ENCODE results near the gene KIFAP3.
"Not testable (repeated sequence)": the region's sequence is repeated elsewhere in the genome, so short reads cannot be mapped to it uniquely, and the experiment has no call there.

The KIFAP3 gene

DNA sequence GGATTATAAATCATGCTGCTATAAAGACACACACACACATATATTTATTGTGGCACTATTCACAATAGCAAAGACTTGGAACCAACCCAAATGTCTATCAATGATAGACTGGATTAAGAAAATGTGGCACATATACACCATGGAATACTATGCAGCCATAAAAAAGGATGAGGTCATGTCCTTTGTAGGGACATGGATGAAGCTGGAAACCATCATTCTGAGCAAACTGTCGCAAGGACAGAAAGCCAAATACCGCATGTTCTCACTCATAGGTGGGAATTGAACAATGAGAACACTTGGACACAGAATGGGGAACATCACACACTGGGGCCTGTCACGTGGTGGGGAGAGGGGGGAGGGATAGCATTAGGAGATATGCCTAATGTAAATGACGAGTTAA is 12.8 kb downstream of the KIFAP3 start:
- DNase-seq: not testable (repeated sequence)

DNA sequence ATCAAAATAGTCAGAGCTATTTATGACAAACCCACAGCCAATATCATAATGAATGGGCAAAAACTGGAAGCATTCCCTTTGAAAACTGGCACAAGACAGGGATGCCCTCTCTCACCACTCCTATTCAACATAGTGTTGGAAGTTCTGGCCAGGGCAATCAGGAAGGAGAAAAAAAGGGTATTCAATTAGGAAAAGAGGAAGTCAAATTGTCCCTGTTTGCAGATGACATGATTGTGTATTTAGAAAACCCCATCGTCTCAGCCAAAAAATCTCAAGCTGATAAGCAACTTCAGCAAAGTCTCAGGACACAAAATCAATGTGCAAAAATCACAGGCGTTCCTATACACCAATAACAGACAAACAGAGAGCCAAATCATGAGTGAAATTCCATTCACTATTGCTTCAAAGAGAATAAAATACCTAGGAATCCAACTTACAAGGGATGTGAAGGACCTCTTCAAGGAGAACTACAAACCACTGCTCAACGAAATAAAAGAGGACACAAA is 14.4 kb downstream of the KIFAP3 start:
- not testable (repeated sequence) for DNase-seq

DNA sequence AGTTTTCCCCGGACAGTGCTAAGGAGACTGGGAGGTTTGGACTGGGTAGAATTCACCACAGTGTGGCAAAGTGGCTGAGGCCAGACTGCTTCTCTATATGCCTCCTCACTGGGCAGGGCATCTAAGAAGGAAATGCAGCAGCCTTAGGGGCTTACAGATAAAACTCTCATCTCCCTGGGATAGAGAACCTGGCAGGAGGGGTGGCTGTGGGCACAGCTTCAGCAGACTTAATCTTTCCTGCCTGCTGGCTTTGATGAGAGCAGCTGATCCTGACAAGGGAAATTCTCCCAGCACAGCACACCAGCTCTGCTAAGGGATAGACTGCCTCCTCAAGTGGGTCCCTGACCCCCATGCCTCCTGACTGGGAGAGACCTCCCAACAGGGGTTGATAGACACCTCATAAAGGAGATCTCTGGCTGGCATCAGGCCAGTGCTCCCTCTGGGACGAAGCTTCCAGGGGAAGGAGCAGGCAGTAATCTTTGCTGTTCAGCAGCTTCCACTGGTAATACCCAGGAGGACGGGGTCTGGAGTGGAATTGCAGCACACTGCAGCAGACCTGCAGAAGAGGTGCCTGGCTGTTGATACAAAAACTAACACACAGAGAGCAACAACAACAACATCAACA is 25.2 kb downstream of the KIFAP3 start:
- peak; percentile 83 for DNase-seq

DNA sequence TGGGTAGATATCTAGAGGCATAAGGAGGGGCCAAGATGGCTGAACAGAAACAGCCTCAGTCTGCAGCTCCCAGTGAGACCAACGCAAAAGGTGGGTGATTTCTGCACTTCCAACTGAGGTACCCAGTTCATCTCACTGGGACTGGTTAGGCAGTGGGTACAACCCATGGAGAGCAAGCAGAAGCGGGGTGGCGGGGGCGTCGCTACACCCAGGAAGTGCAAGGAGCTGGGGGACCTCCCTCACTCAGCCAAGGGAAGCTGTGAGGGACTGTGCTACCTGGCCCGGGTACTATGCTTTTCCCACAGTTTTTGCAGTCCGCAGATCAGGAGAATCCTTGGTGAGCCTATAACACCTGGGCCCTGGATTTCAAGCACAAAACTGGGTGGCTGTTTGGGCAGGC is 26.0 kb downstream of the KIFAP3 start:
- DNase-seq: no peak

DNA sequence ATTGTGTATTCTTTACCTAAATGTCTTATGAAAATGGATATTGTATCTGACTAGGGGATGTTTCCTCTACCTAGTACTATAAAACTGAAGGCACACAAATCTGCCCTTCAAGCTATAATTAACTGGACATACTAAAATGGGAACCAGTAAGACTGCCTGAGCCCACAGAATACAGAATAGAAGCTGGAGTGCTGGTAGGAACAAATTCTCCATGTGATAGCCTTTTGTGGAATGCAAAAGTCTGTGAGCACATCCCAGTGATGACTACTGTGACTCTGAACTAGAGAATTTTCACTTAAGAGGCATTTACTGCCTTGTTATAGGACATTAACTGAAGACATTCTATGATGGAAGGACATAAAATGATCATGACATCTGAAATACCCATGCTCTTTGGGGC is 30.3 kb downstream of the KIFAP3 start:
- DNase-seq: no peak

DNA sequence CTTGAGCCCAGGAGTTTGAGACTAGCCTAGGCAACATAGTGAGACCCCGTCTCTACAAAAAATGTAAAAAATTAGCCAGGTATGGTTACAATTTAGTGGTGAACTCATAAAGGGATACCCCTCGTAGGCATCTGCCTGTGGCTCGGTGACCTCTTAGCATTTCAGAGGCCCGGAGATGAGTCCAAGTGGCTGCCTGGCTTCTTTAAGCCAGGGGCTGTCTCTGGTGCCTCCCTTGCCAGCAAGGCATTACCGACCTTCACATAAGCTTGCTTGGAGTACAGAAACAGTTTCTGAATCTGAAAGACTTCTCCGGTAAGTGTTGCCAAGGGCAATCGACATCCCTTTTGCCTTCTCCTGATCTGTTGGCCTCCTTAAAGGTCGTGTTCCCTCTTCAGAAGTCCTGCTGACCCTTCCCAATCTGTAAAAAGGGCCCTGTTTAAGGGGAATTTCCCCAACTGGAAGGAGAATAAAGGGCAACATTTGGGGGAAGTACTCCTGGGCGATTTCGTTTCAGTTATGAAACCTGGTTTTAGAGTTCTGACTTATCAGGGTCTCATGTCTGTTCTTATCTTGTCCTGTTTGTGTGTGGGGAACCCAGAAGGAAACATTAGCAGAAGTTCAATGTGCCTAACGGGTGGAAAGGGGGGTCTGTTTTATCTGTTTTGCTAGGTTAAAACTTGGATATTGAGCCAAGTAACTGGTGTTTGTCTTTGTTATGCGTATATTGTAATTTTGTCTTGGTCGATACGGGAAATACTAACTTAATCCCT is 32.9 kb downstream of the KIFAP3 start:
- peak; percentile 89 for DNase-seq

DNA sequence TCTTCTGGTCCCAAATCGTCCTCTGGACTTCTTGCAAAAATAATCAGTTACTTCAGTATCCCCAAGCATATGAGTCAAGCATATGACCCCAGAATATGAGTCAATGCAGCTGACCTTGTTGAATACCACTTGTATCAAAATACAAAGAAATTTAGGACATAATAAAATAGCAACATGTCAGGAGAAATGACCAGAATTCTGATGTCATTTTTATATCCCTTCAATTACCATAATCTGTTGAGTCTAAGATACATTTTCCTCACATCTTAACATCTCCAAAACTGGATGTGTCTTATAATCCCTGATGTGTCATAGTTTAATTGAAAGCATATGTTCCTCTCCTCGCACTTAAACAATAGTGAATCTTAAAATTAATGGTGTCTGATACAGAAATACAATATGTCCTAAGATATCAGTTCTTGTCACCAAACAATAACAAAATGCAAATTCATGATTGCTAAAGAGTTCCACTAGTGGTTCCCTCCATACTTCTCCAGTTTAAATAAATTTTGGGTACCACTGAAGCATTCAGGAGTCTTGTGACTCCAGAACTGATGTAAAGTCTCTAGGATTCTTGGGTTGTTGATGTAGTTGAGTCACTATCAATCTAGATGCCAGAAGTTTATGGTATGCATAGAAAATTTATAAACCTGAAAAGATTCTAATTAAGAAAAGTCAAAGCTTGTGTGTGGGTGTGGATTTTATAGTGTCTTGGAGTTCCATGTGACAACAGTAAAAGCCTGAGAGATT is 41.8 kb downstream of the KIFAP3 start:
- DNase-seq: no peak

DNA sequence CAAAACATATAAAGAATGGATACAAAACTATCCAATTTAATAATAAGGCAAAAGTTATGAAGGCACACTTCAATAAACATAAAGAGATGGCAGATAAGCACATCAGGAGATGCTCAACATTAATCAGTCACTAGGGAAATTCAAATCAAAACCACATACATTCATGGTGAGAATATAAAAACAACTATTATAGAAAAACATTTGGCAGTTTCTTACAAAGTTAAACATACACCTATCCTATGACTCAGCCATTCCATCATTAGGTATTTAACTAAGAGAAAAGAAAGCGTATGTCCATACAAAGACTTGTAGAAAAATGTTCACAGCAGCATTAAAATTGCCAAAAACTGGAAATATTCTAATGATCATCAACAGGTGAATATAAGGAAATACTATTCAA is 44.3 kb downstream of the KIFAP3 start:
- no peak for DNase-seq

DNA sequence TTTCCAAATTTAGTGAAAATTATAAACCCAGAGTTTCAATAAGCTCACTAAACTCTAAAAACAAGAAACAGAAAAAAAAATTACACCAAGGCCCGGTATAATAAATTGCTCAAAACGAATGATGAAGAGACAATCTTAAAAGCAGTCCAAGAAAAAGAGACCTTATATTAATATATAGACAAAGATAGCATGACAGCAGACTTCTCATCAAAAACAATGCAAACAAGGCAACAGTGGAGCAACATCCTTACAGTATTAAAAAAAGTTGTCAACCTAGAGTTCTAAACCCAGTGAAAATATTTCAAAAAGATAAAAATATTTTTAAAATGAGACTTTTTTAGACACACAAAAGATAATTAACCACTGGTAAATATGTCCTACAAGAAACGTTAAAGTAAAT is 46.7 kb downstream of the KIFAP3 start:
- DNase-seq: peak; percentile 21

DNA sequence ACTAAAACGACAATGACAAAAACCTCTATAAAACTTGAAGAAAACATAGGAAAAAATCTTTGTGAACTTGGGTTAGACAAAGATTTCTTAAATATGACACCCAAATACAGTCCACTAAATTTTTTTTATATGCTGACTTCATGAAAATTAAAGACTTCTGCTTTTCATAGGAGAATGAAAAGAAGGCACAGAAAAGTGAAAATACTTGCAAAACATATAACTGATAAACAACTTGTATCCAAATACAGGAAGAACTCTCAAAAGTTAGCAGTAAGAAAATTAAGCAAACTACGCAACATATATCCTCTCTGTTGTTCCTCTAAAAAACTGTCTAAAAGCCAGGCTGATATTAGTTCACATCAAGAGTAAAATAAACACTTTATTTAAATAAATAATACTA is 53.6 kb downstream of the KIFAP3 start:
- no peak for DNase-seq

DNA sequence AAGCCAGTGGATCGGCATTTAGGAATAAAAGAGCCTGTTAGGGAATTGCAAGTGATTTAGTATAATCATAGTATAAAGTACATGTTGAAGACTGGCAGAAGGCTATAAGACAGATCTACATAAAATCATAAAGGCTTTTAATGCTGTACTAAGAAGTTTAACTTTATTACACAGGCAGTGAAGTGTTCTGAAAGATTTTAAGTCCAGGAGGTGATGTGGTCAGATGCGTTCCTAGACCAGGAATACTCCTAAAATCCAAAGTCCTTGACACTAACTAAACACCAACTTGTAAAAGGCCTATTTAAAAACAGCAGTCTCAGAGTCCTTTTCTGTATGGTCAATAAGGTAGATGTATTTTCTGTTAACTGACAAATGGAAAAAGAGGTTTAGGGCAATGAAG is 57.0 kb downstream of the KIFAP3 start:
- no peak for DNase-seq

DNA sequence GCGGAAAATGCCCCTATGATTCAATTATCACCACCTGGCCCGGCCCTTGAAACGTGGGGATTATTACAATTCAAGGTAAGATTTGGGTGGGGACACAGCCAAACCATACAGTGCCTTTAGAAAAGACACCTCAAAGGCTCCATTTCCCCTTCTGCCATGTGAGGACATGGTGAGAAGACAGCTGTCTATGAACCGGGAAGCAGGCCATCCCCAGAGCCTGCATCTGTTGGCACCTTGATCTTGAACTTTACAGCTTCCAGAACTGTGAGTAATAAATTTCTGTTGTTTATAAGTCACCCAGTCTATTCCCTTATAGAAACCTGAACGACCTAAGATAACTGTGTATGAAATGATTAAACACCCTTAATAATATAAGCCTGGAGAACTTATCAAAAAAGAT is 61.6 kb downstream of the KIFAP3 start:
- DNase-seq: no peak

DNA sequence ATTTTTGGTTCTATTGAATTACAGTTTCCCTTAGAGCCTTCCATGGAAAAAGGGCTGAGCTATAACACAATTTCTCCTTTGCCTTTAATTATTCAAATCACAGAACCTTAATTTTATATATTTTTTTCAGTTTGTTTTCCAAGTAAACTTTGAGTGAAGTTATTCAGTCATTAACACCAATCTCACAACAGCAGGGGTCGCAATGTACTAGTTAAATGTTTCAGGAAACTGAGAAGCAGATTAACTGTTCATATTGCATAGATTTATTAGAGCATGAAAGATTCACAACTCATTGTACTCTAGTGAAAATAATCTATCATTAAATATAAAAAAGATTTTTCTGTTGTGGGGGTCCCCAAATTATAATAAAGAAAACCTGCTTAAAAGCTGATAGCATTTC is 64.1 kb downstream of the KIFAP3 start:
- DNase-seq: peak; percentile 83

DNA sequence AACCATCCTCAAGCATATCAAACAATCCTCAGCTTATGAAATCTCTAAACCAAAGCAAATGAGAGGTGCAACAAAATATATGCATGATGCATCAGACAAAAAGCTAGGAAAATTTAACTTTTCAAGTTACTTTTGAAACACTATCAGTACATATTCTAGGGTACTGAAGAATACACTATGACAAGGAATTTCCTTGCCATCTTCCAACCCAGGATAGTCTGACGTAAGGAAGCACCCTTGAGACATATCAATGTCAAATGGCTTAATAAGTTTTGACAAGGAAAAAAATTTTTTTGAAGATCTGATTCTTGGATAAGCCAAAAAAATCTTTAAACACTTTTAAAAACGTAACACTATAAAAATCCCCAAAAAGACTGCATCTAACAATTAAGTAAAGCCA is 64.9 kb downstream of the KIFAP3 start:
- DNase-seq: no peak

DNA sequence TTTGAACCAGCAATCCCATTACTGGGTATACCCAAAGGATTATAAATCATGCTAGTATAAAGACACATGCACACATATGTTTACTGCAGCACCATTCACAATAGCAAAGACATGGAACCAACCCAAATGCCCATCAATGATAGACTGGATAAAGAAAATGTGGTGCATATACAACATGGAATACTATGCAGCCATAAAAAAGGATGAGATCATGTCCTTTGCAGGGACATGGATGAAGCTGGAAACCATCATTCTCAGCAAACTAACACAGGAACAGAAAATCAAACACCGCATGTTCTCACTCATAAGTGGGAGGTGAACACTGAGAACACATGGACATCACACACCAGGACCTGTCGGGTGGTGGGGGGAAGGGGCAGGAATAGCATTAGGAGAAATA is 65.8 kb downstream of the KIFAP3 start:
- DNase-seq: not testable (repeated sequence)

DNA sequence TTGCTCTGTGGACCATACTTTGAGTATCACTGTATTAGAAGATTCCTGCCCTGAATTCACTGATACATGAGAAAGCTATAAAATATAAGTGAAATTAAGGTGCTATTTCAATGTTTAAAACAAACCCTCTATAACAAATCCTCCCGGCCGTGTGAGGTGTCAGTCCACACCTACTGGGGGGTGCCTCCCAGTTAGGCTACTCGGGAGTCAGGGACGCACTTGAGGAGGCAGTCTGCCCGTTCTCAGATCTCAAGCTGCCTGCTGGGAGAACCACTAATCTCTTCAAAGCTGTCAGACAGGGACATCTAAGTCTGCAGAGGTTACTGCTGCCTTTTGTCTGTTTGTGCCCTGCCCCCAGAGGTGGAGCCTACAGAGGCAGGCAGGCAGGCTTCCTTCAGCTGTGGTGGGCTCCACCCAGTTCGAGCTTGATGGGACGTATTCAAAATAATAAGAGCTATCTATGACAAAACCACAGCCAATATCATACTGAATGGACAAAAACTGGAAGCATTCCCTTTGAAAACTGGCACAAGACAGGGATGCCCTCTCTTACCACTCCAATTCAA is 71.1 kb downstream of the KIFAP3 start:
- peak; percentile 45 for DNase-seq

DNA sequence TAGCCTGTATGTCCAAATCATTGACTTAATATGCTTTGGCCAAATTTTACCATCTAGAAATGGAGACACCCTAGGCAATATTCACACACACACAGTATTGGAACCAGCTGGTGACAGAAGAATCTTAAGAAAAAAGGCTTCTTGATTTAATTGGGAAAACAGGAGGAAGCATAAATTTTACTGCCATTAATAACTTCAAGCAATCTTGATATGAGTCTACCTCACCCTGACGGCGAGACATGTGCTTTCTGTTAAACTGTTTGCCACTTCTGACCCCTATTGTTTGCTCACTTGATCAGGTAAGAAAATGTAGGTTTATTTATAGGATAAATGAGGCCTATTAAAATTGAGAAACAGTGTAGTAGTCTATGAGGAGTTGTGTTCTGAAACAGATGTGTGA is 73.2 kb downstream of the KIFAP3 start:
- no peak for DNase-seq

DNA sequence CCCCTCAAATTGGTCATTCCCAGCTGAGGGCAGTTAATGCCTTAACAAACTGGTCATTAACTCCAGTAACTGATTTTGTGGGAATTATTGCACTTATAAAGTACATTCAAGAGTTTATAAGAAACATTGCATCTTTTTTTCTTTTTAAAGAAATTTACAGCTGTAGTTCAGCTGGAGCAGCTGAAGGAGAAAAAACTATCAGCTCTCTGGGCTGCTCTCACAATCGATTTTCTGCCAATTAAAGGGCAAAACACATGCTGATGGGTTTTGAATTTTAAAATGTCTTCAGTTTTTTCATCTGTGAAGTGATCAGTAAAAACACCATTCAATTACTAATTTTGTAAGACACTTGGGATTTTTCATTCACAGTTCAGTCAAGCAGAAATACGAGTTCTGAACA is 74.7 kb downstream of the KIFAP3 start:
- DNase-seq: no peak

DNA sequence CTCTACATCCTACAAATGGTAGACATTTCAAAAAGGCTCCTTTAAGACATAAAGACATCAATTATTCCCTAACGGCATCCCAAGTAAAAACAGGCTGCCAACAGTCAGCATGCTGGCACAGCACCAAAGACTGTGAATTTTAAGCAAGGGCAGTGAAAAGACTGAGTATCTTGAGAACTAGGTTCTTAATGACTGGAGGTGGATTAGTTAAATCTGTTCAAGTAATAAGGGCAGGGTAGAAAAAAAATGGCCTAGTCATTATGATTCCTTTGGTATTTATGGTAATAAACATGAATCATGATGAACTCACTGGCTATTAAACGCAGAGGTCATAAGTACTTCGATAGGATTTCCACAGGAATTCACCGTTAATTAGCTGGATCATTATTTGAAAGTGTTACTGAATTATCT is 75.2 kb downstream of the KIFAP3 start:
- no peak for DNase-seq

DNA sequence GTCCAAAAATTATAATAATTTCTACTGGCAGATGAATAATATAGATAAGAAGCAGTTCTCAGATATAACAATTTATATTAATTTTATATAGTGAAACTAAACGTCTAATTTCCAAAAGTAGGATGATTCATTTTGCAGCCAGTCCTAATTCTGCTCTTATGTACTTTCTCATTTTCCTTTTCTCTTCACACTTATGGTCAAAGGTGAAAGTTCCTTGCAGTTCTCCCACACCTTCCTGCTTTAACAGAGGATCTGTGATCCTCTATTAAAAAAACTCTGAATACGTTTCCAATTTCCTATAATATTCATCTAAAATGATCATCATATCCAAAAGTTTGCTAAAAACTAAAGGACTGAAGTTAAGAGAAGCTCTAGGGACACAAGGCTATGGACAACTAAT is 78.5 kb downstream of the KIFAP3 start:
- DNase-seq: no peak

DNA sequence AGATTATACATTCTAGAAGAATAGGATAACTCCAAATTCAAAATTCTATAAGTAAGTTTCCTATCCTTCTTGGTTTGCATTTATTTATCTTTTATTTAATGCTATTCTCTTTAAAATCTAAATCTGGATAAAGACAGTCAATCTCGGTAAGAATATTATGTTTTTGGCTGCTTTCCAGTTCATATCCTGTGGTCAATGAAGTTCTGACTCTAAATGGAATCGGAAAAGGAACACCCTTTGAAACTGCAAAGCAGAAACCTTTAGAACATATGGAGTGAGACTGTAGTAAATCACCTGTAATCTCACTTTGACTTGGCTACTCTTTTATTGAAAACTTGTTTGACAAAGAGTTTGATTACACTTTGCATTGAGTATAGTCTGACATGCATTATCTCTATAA is 85.2 kb downstream of the KIFAP3 start:
- DNase-seq: no peak

DNA sequence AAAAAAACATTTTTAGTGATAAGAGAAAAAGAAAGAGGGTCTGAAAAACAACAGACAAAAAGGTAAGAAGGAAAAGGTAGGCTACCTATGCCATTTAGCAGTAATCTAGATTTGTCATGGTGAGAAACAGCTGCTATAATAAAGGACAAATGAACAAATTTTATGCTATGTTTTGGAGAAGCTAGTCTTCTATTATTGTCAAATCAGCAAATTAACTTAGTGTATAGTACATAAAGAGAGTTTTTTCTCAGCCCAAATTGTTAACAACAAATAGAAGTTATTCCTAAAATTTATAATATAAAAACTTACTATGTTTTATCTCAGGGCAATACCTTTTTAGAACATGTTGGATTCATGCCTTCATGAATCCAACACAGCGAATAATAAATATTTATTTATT is 88.7 kb downstream of the KIFAP3 start:
- no peak for DNase-seq

DNA sequence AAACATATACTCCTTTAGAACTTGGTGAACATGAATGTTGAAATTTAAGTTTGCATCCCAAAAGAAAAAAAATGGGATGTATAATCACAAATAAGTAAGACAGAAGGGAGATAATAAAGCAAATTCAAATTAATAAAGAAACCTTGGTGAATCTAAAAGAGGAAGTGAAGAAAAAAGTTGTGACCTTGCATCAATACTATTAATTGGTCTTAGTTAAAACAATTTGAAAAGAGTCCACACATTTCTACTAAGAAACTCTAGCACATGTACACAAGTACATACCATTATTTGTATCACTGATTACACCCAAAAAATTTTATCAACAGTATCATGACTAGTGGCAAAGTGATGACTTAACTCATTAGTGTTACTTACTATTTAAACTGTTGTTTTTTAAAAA is 100.4 kb downstream of the KIFAP3 start:
- DNase-seq: no peak

DNA sequence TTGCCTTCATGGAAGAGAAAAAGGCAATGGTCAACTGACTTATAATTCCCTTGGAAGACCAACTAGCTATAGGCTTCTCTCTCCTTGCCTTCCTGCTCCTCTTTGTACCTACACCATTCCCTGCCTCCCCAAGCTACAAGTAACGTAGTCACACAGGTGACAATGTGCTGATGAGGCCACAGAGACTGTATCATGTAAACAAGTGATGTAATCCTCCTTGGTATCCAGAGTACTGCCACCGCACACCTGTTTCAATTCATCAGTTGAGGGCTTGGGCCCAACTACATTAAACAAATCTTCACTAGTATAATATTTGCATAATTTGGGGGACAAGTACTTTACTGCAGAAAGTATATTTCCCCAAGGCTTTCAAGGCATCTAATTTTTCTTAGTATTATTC is 104.4 kb downstream of the KIFAP3 start:
- DNase-seq: no peak
